Hepatocyte (in vitro differentiated cells): ENCODE data around the gene COX10. TPM values are rescaled to one million over a fixed set of nuclear protein-coding genes. Genes with fewer than 3 reads are reported as not detected.
A peak's percentile ranks its signal among the peaks of the same experiment; 100 is the strongest.

Experiments used
- DNase-seq: peaks from one replicate; pipeline ENCODE4 v3.0.0-alpha.2; 2016; ENCODE audit warnings: low spot score
- H2AFZ ChIP-seq: fragments of 200-600 bp; sonication (generic); 2 replicates; pipeline ENCODE4 v1.6.0; 2016; ENCODE audit warnings: antibody characterized with exemption, mild to moderate bottlenecking
- H3K27ac ChIP-seq: fragments of 200-600 bp; sonication (generic); 2 replicates; pipeline ENCODE4 v1.5.1; 2016; ENCODE audit warnings: mild to moderate bottlenecking
- H3K27me3 ChIP-seq: fragments of 200-600 bp; sonication (generic); 2 replicates; pipeline ENCODE4 v1.6.1; 2016
- H3K36me3 ChIP-seq: fragments of 200-600 bp; sonication (generic); replicated peaks from 2 replicates; pipeline ENCODE4 v1.5.1; 2016; ENCODE audit warnings: low read depth; ENCODE audit not compliant: insufficient read depth
- H3K4me1 ChIP-seq: fragments of 200-600 bp; sonication (generic); 2 replicates; pipeline ENCODE4 v1.5.1; 2016; ENCODE audit warnings: mild to moderate bottlenecking, moderate library complexity; ENCODE audit not compliant: insufficient read depth
- H3K4me2 ChIP-seq: fragments of 200-600 bp; sonication (generic); 2 replicates; pipeline ENCODE4 v1.6.0; 2016
- H3K4me3 ChIP-seq: fragments of 200-600 bp; sonication (generic); 2 replicates; pipeline ENCODE4 v1.5.1; 2016; ENCODE audit warnings: mild to moderate bottlenecking
- H3K79me2 ChIP-seq: fragments of 200-600 bp; sonication (generic); 2 replicates; pipeline ENCODE4 v1.6.0; 2017; ENCODE audit warnings: mild to moderate bottlenecking
- H3K9me2 ChIP-seq: fragments of 200-600 bp; sonication (generic); replicated peaks from 2 replicates; pipeline ENCODE4 v1.6.0; 2017; ENCODE audit warnings: mild to moderate bottlenecking; ENCODE audit not compliant: insufficient read depth
- H3K9me3 ChIP-seq: fragments of 200-600 bp; sonication (generic); 2 replicates; pipeline ENCODE4 v1.5.1; 2016; ENCODE audit warnings: low read depth, mild to moderate bottlenecking
- H4K20me1 ChIP-seq: fragments of 200-600 bp; sonication (generic); 2 replicates; pipeline ENCODE4 v1.6.0; 2016; ENCODE audit warnings: mild to moderate bottlenecking; ENCODE audit not compliant: insufficient read depth, poor library complexity, severe bottlenecking
- EZH2 ChIP-seq: fragments of 200-600 bp; sonication (generic); IDR thresholded peaks from 2 replicates; pipeline ENCODE4 v1.6.1; 2016; ENCODE audit warnings: antibody characterized with exemption, mild to moderate bottlenecking, borderline replicate concordance
- EZH2phosphoT487 ChIP-seq: fragments of 200-600 bp; sonication (generic); IDR thresholded peaks from one replicate; pipeline ENCODE4 v1.6.1; 2018; ENCODE audit warnings: antibody characterized with exemption, mild to moderate bottlenecking, low read depth, moderate library complexity; ENCODE audit not compliant: unreplicated experiment, severe bottlenecking
- WGBS: methylation state at CpG from one replicate; pipeline ENCODE4 v1.1.6; 2016; ENCODE audit warnings: low lambda C conversion rate; ENCODE audit errors: missing lambda C conversion rate; 5-methylcytosine and 5-hydroxymethylcytosine counted together
- polyA plus RNA-seq: library from polyadenylated mRNA; unstranded; fragments of >200 nt; fragmentation: Nextera tagmentation; extraction: Ambion mirVana; gene quantifications from 2 replicates; pipeline ENCODE4 v1.2.1, GENCODE V29; 2016
- total RNA-seq: library from RNA; depleted of rRNA; stranded (reverse); fragments of >200 nt; gene quantifications from 2 replicates; pipeline ENCODE4 v1.2.3, GENCODE V29; 2014
- TF ChIP-seq, protein P1 (sequence below): fragments of 200-600 bp; sonication (generic); IDR thresholded peaks from 2 replicates; pipeline ENCODE4 v1.5.1; 2016; ENCODE audit warnings: antibody characterized with exemption, mild to moderate bottlenecking; ENCODE audit not compliant: poor library complexity

Gene COX10
- total and polyA plus RNA-seq, 2 experiments from 2014 or later: 23.2 to 27.6 TPM

DNA sequence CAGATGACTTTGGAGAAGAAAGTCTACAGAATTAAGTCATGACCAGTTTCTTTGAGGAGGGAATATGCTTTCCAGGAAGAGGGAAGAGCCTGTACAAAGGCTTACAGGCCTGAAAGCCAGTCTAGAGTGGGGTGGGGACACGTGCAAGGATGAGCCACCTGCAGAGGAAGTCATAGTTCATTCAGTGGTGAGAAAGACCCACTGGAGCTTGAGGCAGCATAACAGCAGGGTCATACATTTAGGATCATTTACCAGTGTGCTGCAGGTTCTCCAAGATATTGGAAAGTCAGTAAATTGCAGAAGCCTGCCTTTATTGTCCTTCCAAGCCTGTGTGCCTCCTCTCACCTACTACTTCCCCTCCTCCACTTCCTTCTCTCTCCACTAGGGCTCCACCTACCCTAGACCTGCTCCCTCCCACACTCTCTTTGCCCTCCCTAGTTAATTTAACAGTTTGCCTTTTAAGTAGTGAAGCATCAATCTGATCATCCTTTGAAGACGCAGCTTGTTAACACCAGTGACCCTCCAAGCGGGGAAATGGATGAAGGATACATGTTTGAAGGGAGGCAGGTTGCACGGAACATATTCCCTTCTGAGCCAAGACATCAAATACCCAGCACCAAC is 127.2 kb downstream of the COX10 start:
- H3K9me2 ChIP-seq: no peaks in the 10 kb centered on the region
- no peaks in the 10 kb centered on the region for H4K20me1 ChIP-seq
- no peak for DNase-seq
- H3K4me1 ChIP-seq: peaks cover 28% of the 10 kb centered on the region
- no peaks in the 10 kb centered on the region for H3K27me3 ChIP-seq
- H3K36me3 ChIP-seq: no peaks in the 10 kb centered on the region
- no peak overlapping the region for H3K27ac ChIP-seq
- TF ChIP-seq, protein P1, sequence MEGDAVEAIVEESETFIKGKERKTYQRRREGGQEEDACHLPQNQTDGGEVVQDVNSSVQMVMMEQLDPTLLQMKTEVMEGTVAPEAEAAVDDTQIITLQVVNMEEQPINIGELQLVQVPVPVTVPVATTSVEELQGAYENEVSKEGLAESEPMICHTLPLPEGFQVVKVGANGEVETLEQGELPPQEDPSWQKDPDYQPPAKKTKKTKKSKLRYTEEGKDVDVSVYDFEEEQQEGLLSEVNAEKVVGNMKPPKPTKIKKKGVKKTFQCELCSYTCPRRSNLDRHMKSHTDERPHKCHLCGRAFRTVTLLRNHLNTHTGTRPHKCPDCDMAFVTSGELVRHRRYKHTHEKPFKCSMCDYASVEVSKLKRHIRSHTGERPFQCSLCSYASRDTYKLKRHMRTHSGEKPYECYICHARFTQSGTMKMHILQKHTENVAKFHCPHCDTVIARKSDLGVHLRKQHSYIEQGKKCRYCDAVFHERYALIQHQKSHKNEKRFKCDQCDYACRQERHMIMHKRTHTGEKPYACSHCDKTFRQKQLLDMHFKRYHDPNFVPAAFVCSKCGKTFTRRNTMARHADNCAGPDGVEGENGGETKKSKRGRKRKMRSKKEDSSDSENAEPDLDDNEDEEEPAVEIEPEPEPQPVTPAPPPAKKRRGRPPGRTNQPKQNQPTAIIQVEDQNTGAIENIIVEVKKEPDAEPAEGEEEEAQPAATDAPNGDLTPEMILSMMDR: no peak
- TF ChIP-seq EZH2phosphoT487 (no peak), EZH2 (no peak)
- no peak overlapping the region for H3K4me2 ChIP-seq
- WGBS: 98% methylated on average over 4 of the region's 4 CpGs
- H2AFZ ChIP-seq: no peak overlapping the region
- no peaks in the 10 kb centered on the region for H3K9me3 ChIP-seq
- no peak overlapping the region for H3K4me3 ChIP-seq
- no peaks in the 10 kb centered on the region for H3K79me2 ChIP-seq

DNA sequence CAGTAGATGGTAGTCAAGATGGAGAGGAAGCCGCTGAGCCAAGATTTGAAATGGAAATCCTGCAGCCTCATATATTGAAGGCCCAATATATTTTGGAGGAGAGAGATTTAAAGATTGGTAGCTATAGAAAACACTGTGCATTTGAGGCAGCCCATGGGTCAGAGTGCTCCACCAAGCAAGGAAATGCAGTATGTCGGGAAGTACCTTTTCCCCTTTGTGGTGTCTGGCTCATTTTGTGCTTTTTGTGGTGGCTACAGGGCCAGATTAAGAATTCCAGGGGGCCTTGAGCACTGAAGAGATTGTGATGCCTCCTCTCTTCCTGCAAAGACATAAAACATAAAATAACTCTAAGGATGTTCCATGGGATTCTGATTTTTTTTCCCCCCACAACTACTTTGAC is 127.8 kb downstream of the COX10 start:
- TF ChIP-seq EZH2phosphoT487 (no peak), EZH2 (no peak)
- TF ChIP-seq, protein P1: no peak
- Histone ChIP-seq H3K36me3 (no peaks in the 10 kb centered on the region), H3K27ac (no peak overlapping the region), H4K20me1 (no peaks in the 10 kb centered on the region), H3K4me3 (no peak overlapping the region), H3K4me1 (peaks cover 29% of the 10 kb centered on the region), H3K9me2 (no peaks in the 10 kb centered on the region), H3K4me2 (no peak overlapping the region), H3K9me3 (no peaks in the 10 kb centered on the region), H2AFZ (no peak overlapping the region), H3K79me2 (no peaks in the 10 kb centered on the region), H3K27me3 (no peaks in the 10 kb centered on the region)
- WGBS: 96% methylated on average over 2 of the region's 2 CpGs
- DNase-seq: no peak

DNA sequence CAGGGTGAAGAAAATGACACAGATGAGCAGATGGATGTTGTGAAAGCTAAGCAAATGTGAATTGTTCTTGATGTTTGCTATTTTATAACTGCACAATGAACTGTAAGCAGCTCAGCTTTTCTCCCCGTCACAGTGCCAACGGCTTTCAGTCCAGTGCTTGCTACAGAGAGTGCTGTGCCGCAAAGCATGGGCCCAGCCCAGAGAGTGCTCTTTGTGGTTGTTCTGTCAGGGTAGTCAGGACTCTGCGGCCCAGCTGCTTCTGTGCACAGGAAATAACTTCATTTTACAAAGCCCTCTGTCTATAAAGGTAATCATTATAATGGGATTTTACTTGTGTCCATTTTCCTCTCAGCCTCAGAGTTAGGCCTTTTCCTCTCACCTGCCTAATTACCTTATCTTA is 128.3 kb downstream of the COX10 start:
- DNase-seq: no peak
- TF ChIP-seq, protein P1: no peak
- TF ChIP-seq EZH2phosphoT487: no peak
- TF ChIP-seq EZH2: no peak
- Histone ChIP-seq H3K9me2 (no peaks in the 10 kb centered on the region), H3K4me1 (peaks cover 29% of the 10 kb centered on the region), H3K27ac (no peak overlapping the region), H3K4me2 (peak overlapping the region; percentile 22), H2AFZ (no peak overlapping the region), H3K27me3 (no peaks in the 10 kb centered on the region), H3K36me3 (no peaks in the 10 kb centered on the region), H3K9me3 (no peaks in the 10 kb centered on the region), H4K20me1 (no peaks in the 10 kb centered on the region), H3K79me2 (no peaks in the 10 kb centered on the region), H3K4me3 (no peak overlapping the region)
- 57% methylated on average over 4 of the region's 4 CpGs for WGBS
